ENCODE results near the gene NTN3.
"Not testable (repeated sequence)": the region's sequence is repeated elsewhere in the genome, so short reads cannot be mapped to it uniquely, and the experiment has no call there.

Gene NTN3

DNA sequence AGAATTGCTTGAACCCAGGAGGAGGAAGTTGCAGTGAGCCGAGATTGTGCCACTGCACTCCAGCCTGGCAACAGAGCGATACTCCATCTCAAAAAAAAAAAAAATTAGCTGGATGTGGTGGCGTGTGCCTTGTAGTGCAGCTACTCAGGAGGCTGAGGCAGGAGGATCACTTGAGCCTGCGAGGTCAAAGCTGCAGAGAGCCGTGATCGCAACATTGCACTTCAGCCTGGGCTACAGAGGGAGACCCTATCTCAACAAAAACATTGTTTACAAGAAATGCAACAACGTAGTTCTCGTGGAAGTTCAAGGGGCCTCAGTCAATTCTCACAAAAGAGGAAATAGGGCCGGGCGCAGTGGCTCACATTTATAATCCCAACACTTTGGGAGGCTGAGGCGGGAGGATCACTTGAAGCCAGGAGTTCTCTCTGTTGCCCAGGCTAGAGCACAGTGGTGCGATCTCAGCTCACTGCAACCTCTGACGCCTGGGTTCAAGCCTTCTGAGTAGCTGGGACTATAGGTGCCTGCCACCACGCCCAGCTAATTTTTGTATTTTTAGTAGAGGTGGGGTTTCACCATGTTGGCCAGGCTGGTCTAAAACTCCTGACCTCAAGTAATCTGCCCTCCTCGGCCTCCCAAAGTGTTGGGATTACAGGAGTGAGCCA is 29.8 kb upstream of the NTN3 start:
- DNase-seq (ENCODE audit: low spot score): not testable (repeated sequence)

DNA sequence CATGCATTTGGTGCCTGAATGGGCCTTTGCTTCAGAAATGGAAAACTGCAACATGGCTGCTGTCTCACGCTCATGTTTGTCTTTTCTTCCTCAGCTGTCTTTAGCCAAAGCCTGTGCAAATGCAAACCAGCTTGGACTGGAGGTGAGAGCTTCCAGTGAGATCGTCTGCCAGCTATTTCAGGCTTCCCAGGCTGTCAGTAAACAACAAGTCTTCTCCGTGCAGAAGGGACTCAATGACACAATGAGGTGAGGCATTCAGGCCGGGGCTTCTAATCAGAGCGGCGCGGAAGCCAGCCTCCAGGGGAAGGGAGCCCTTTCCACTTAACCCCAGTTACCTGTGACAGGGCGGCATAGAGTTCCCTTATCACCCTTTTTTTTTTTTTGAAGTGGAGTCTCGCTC is 27.5 kb upstream of the NTN3 start:
- DNase-seq (ENCODE audit: low spot score): no peak

DNA sequence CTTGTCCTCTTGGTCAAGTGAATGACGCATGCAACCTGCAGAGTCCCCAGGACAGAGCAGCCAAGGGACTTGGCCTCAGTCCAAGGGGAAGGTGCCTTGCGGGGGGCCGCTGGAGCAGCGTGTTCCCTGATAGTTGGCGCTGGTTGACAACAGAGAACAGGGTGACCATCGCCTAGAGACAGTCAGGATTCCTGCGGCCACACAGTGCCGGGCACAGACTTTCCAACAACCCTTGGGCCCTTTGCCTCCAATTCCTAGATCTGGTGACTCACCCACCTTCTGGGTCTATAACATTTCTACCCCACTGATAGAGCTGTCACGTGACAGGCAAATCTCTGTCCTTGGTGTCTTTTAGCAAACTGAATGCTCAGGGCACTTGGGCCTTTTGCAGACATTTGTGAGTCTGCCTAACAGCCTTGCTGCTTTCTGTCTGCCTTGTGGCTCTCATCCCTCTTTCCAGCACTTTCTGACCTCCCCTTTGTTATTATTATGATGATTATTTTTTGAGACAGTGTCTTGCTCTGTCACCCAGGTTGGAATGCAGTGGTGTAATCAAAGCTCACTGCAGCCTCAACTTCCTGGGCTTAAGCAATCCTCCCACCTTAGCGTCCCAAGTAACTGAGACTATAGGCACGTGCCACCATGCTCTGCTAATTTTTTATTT is 23.0 kb upstream of the NTN3 start:
- DNase-seq (ENCODE audit: low spot score): no peak

DNA sequence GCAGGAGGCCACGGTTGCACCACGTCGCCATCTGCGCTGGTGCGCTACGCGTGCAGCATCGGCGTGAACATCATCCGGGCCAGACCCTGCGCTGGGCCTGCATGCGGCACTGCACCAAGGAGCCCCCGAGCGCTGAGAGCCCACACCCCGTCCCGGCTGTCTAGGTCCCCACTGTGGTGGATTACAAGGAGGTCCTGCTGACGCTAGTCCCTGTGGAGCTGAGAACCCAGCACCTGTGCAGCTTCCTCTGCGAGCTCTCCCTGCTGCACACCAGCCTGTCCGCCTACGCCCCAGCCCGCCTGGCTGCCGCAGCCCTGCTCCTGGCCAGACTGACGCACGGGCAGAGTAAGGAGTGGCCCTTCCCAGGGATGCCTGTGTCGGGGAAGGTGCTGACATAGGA is 22.0 kb upstream of the NTN3 start:
- DNase-seq (ENCODE audit: low spot score): no peak

DNA sequence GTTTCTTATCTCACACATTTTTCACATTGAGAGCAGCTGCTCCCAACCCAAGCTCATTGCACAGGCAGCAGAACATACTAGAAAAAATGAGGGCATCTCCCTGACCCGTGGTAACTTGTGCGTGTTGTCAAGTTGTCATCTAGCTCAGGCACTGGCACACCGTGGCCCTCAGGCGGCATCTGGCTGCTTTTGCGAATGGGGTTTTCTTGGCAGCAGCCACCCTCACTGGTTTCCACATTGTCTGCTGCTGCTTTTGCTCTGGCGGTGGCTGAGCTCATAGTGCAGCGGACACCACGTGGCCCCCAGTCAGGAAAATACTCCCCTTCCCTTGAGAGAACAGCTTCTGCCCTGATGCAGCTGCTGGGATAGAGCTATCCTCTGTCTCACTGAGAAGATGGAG is 20.6 kb upstream of the NTN3 start:
- DNase-seq (ENCODE audit: low spot score): no peak

DNA sequence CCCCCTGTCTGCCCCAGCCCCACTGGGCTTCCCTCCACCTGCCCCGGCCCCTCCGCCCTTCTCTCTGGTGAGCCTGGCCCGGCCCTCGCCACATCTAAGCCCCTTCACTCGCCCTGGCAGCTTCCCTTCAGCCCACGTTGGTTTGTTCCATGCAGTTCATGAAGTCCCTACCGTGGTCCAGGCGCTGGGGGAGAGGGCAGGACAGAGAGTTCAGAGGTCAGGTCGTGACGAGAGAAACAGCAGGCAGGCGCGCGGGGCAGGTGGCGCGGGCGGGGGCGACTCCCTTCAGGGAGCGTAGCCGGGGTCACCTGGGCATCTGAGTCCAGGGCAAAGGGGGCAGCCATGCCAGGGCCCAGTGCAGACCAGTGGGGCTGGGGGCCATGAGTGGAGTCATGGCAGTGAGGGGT is 20.1 kb upstream of the NTN3 start:
- DNase-seq (ENCODE audit: low spot score): no peak

DNA sequence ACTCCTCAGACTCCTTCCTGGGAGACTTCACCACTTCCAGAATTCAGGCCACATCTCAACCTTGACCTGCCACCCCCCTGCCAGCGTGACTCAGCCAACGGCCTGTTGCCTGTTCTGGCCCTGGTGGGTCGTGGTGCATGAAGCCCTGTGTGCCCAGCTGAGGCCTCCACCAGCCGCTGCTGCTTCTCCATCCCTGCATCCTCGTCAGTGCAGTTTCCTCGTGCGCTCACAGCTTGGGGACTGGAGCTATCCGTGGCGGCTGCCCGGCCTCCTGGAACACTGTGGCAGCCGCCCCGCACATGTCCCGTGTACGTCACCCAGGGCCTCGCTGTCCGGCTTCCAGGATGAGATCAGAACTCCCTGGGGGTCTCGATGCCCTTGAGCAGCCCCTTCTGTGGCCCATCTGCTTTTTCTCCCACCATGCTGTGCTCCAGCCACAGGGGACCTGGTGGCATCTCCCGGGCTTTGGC is 19.2 kb upstream of the NTN3 start:
- no peak for DNase-seq (ENCODE audit: low spot score)

DNA sequence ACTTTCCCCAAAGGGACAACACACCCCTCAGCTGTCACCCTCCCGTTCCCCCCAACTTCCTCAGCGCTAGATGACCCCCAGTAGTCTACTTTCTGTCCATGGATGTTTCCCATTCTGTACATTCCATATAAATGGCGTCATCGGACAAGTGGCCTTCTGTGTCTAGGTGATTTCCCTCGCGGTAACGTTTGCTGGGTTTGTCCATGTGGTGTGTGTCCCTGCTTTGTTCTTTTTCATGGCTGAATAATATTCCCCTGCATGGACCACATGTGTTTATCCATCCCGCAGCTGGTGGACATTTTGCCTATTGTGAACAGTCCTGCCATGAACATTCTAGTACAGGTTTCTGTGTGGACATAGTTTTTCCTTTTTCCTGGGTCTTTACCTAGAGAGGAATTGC is 18.4 kb upstream of the NTN3 start:
- DNase-seq (ENCODE audit: low spot score): no peak

DNA sequence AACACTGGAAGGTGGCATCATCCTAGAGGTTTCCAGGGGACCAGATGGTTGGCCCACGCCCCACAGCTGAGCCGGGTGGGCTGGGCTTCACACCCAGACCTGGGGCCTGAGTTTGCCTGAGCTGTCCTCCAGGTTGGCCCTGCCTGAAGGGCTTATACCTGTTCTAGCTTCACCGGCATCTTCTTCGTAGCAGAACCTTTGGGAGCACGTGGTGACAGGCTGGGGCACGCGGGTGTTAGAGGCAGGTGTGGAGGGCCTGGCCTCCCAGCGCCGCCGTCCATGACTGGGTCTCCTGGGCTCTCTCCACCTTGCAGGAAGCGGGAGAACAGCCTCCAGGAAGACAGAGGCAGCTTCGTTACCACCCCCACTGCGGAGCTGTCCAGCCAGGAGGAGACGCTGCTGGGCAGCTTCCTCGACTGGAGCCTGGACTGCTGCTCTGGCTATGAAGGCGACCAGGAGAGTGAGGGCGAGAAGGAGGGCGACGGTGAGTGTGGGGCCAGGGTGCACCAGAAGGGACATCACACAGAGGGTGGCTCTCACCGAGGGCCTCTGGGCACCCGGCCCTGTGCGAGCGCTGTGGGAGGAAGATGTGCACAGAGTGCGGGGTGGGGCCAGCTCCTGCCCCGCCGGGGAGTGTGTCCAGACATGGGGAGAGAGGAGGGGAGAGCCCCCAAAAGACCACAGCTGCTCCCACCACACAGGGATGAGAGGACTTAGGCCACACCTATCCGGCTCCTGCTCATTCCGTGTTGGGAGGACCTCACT is 15.8 kb upstream of the NTN3 start:
- no peak for DNase-seq (ENCODE audit: low spot score)

DNA sequence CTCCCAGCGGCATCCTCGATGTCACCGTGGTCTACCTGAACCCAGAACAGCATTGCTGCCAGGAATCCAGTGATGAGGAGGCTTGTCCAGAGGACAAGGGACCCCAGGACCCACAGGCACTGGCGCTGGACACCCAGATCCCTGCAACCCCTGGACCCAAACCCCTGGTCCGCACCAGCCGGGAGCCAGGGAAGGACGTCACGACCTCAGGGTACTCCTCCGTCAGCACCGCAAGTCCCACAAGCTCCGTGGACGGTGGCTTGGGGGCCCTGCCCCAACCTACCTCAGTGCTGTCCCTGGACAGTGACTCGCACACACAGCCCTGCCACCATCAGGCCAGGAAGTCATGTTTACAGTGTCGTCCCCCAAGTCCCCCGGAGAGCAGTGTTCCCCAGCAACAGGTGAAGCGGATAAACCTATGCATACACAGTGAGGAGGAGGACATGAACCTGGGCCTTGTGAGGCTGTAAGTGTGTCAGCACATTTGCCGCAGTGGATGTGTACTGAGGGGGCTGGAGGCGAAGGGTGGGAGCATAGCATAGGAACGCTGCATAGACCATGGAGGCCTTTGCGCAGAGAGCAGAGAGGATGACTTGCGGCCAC is 14.4 kb upstream of the NTN3 start:
- DNase-seq (ENCODE audit: low spot score): no peak

DNA sequence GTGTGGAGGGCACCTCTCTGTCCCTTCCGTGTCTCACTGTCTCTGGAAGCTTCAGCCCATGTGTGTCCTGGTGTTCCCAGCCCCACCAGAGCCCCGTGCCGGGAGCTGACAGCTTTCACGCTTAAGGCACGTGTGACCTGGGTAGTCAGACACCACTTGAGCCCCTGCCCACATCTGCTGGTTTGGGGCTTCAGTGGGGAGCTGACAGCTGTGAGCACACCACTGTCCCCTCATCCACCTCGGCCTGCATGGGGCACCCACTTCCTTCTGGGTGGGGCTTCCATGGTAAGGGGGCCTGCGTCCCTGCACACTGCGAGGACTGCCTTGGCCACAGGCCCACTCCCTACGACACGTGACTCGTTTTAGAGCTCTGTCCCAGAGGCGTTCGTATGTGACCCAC is 13.8 kb upstream of the NTN3 start:
- DNase-seq (ENCODE audit: low spot score): no peak

DNA sequence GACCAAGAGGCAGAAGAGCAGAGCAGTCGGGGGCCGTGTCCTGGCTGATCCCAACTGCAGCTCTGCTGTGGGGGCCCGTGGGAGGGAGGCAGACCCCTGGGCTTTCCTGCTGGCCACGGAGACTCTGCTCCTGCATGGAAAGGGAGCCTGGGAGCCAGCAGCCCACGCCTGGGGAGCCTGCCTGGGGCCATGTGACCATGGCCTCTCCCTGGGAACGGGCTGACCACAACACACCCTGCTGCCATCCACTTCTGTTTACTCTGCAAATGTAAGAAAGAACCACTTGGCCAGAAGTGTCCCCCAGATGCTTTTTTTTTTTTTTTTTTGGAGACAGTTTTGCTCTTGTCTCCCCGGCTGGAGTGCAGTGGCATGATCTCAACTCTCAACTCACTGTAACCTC is 13.2 kb upstream of the NTN3 start:
- DNase-seq (ENCODE audit: low spot score): no peak

DNA sequence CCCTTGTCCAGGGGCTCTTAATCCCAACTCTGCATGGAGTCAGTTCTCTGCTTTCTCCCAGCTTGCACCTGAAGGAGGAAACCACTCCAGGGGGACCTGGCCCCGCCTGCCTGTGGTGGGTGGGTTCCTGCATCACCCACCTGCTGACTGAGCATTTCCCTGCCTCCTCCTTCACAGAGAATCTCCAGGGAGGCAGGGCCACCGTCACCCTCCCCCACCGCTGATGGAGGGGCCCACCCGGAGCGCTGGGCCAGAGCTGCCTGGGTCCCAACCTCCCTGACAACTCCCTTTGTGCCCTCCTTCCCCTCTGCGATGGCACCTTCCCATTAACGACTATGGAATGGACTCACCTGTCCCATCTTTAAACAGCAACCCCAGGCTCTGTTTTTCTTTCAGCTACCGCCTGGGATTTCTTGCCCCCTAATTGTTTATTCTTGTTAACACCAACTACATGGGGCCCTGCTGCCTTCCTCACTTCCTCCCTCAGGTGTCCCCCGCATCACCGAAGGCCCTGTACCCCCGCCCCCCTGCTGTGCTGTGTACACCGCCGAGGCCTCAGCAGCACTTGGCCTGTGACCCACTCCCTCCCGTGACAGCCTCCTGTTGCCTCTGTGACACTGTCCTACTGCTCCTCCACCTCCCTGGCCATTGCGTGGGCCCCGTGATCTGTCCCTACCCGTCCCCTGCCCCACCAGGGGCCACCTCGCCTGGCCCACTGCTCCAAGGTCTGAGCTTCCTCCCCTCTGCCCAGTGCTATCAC is 12.0 kb upstream of the NTN3 start:
- DNase-seq (ENCODE audit: low spot score): no peak

DNA sequence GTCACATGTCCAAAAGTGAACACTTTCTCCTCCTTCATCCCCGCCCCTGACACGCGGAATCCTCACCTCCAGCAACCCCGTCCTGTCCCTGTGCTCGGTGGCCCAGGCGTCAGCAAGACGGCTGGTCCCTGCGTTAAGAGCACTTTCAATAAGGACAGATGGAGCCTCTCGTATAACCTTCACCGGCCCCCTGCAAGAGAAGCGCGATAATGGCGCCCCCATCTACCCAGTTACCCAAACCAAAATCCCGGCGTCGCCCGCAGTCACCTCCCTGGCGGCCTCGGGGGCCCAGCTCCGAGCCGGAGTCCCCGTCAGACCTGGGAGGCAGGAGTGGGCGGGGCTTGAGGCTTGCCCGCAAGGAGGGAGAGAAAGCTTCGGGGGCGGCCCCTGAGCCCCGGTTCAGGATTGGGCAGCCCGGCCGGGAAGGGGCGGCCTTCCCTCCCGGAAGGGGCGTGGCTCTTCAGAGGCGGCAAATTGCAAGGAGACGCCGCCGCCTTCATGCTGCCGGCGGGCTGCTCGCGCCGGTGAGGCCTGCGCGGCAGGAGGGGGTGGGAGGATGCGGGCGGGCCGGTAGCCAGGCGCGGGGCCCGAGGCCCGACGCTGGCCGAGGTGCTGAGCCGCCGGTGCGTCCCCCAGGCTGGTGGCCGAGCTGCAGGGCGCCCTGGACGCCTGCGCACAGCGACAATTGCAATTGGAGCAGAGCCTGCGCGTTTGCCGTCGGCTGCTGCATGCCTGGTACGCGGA is 11.3 kb upstream of the NTN3 start, which contains the start of gene TEDC2:
TEDC2 (plus strand) TSS at position 463 of the 744 bp plus-strand sequence; CDS start at position 499, 36 bp downstream.
- DNase-seq (ENCODE audit: low spot score): peak; percentile 98

DNA sequence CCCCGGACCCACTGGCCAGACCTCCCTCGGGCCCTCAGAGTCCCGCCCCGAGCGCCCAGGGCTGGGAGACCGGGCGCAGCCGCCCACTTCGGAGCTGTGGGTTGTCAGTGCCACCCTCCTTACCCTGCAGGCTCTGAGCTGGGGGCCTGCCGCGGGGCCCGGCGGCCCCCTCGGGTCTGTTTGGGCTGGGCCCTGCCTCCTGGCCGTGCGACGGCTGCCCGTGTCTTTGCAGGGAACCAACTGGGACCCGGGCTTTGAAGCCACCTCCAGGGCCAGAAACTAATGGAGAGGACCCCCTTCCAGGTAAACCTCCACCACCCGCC is 10.7 kb upstream of the NTN3 start:
- no peak for DNase-seq (ENCODE audit: low spot score)

DNA sequence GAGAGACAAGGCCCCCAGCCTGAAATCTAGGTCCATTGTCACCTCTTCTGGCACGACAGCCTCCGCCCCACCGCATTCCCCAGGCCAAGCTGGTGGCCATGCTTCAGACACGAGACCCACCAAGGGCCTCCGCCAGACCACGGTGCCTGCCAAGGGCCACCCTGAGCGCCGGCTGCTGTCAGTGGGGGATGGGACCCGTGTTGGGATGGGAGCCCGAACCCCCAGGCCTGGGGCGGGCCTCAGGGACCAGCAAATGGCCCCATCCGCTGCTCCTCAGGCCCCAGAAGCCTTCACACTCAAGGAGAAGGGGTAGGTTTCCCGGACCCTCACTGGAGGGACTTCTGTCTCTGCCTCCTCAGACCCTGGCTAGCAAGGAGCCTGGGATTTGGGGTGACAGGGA is 10.2 kb upstream of the NTN3 start:
- DNase-seq (ENCODE audit: low spot score): no peak

DNA sequence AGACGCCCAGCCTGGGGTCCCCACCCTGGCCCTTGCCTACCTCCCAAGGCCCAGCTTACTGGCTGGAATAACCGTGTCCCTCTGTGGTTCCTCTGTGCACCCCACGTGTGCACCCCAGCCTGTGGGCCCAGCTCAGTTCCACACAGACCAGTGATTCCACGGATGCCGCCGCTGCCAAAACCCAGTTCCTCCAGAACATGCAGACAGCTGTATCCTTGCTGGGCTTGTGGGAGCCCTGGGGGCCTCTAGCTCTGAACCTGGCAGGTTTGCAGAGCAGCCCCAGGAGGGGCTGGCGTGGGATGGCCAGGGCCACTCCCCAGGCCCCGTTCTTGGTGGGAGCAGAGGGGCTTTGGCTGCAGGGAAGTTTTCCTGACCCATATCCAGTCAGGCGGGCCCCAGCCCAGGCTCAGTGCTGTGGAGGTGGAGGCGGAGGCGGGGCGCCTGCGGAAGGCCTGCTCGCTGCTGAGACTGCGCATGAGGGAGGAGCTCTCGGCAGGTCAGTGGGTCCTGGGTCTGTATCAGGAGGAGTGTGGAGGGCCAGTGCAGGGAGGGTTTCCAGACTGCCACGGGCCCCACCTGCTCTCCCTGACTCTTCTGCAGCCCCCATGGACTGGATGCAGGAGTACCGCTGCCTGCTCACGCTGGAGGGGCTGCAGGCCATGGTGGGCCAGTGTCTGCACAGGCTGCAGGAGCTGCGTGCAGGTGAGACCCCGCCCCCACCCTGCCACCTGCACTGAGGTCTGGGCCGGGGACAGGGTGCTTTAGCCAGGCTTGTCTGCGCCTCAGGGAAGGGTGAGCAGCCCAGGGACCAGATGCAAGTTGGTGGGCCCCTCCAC is 8.8 kb upstream of the NTN3 start:
- DNase-seq (ENCODE audit: low spot score): no peak

DNA sequence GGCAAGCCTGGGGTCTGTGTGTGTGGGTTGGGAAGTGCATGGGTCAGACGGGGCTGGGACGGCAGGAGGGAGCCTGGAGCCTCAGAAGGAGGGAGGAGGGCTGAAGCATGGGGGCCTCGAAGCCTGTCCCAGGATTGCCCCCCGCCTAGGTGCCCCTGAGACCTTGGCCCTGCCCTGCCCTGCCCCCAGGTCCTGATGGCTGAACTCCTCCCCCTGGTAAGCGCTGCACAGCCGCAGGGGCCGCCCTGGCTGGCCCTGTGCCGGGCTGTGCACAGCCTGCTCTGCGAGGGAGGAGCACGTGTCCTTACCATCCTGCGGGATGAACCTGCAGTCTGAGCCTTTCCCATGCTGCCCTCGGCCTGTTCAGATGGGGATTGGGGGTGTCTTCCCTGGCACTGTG is 6.8 kb upstream of the NTN3 start:
- DNase-seq (ENCODE audit: low spot score): no peak

DNA sequence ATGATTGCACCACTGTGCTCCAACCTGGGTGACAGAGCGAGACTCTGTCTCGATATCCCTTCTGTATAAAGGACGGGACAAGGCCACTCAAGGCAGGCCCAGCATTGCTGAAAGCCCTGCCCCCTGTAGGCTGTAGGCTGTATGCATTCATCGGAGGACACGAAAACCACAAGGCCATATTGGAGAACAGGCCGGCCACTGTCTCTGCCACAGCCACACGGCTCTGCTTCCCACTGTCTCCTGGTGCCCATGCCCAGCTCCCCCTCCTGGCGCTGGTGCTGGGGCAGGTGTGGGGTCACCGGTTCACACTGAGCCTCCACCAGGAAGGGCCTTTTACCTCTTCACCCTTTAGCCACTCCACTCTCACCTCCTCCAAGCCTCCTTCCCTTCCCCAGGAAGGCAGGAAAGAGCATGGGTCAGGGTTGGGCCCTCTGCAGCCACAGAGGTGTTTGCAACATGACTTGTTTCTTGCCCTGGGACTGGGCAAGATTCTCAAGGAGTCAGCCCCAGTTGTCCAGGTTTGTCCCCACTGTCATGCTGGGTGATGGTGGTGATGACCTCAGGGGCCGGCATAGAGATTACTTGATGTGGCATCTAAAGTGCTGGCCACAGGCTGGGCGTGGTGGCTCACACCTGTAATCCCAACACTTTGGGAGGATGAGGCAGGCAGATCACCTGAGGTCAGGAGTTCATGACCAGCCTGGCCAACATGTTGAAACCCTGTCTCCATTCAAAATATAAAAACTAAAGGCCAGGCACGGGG is 5.3 kb upstream of the NTN3 start:
- DNase-seq (ENCODE audit: low spot score): no peak
